ENCODE measurements around the gene UCK1.
"Not testable (repeated sequence)": the region's sequence is repeated elsewhere in the genome, so short reads cannot be mapped to it uniquely, and the experiment has no call there.

Gene UCK1

GRCh38 chr9:131516930-131517329 is 14.1 kb downstream of the UCK1 start:
- no peak overlapping the region for H3K9ac ChIP-seq (ENCODE audit: low read length)
- no peak for TF ChIP-seq EZH2 (optimal IDR thresholded peaks at IDR 0.05; ENCODE audit: low read depth, low read length)
- TF ChIP-seq EZH2phosphoT487 (IDR thresholded peaks at IDR 0.05; ENCODE audit: low read length) = no peak
- TF ChIP-seq CTCF (IDR thresholded peaks at IDR 0.05; ENCODE audit: low read length) = no peak
- no peak for DNase-seq
- no peaks in the 10 kb centered on the region for H3K4me1 ChIP-seq (ENCODE audit: low read length)
- no peak overlapping the region for H3K4me2 ChIP-seq (ENCODE audit: low read depth, low read length)
- H3K27me3 ChIP-seq (replicated peaks; ENCODE audit: insufficient read depth, low read length) = no peaks in the 10 kb centered on the region
- no peak overlapping the region for H2AFZ ChIP-seq (ENCODE audit: low read length)
- H3K4me3 ChIP-seq (ENCODE audit: low read length) = no peak overlapping the region
- peaks cover 10% of the 10 kb centered on the region; the same call in 1 of the 2 replicates for H3K36me3 ChIP-seq (replicated peaks; ENCODE audit: insufficient read depth, low read length)
- H4K20me1 ChIP-seq (ENCODE audit: insufficient read depth, low read length) = no peaks in the 10 kb centered on the region
- no peaks in the 10 kb centered on the region for H3K9me2 ChIP-seq (replicated peaks; ENCODE audit: insufficient read depth, low read length)
- no peak overlapping the region for H3K27ac ChIP-seq (ENCODE audit: low read length)
- H3K9me3 ChIP-seq (replicated peaks; ENCODE audit: insufficient read depth, low read length) = no peaks in the 10 kb centered on the region
- no peaks in the 10 kb centered on the region for H3F3A ChIP-seq (ENCODE audit: insufficient read depth, low read length)
- H3K79me2 ChIP-seq (ENCODE audit: low read length) = no peaks in the 10 kb centered on the region

GRCh38 chr9:131516100-131516499 is 15.0 kb downstream of the UCK1 start:
- no peak overlapping the region for H3K27ac ChIP-seq (ENCODE audit: low read length)
- H2AFZ ChIP-seq (ENCODE audit: low read length) = no peak overlapping the region
- no peaks in the 10 kb centered on the region for H3K4me1 ChIP-seq (ENCODE audit: low read length)
- H3K9me2 ChIP-seq (replicated peaks; ENCODE audit: insufficient read depth, low read length) = no peaks in the 10 kb centered on the region
- no peak overlapping the region for H3K9ac ChIP-seq (ENCODE audit: low read length)
- H3K9me3 ChIP-seq (replicated peaks; ENCODE audit: insufficient read depth, low read length) = no peaks in the 10 kb centered on the region
- peaks cover 10% of the 10 kb centered on the region for H3K36me3 ChIP-seq (replicated peaks; ENCODE audit: insufficient read depth, low read length)
- no peak for DNase-seq
- no peaks in the 10 kb centered on the region for H4K20me1 ChIP-seq (ENCODE audit: insufficient read depth, low read length)
- H3K4me3 ChIP-seq (ENCODE audit: low read length) = no peak overlapping the region
- no peaks in the 10 kb centered on the region for H3K79me2 ChIP-seq (ENCODE audit: low read length)
- H3F3A ChIP-seq (ENCODE audit: insufficient read depth, low read length) = no peaks in the 10 kb centered on the region
- H3K27me3 ChIP-seq (replicated peaks; ENCODE audit: insufficient read depth, low read length) = no peaks in the 10 kb centered on the region
- TF ChIP-seq EZH2 (optimal IDR thresholded peaks at IDR 0.05; ENCODE audit: low read depth, low read length) = no peak
- no peak for TF ChIP-seq CTCF (IDR thresholded peaks at IDR 0.05; ENCODE audit: low read length)
- TF ChIP-seq EZH2phosphoT487 (IDR thresholded peaks at IDR 0.05; ENCODE audit: low read length) = no peak
- no peak overlapping the region for H3K4me2 ChIP-seq (ENCODE audit: low read depth, low read length)

- not testable (repeated sequence) for H3K79me2 ChIP-seq (ENCODE audit: low read length)
Observed at GRCh38 chr9:131515559-131516031, 15.5 kb downstream of the UCK1 start.

GRCh38 chr9:131513177-131513576 is 17.9 kb downstream of the UCK1 start:
- Histone ChIP-seq H3K9me2 (replicated peaks; ENCODE audit: insufficient read depth, low read length) (no peaks in the 10 kb centered on the region), H4K20me1 (ENCODE audit: insufficient read depth, low read length) (no peaks in the 10 kb centered on the region), H3K4me2 (ENCODE audit: low read depth, low read length) (no peak overlapping the region), H2AFZ (ENCODE audit: low read length) (no peak overlapping the region), H3K4me1 (ENCODE audit: low read length) (no peaks in the 10 kb centered on the region), H3K9ac (ENCODE audit: low read length) (no peak overlapping the region), H3K27me3 (replicated peaks; ENCODE audit: insufficient read depth, low read length) (no peaks in the 10 kb centered on the region), H3K36me3 (replicated peaks; ENCODE audit: insufficient read depth, low read length) (peaks cover 3% of the 10 kb centered on the region), H3K27ac (ENCODE audit: low read length) (no peak overlapping the region), H3F3A (ENCODE audit: insufficient read depth, low read length) (no peaks in the 10 kb centered on the region), H3K79me2 (ENCODE audit: low read length) (no peaks in the 10 kb centered on the region), H3K4me3 (ENCODE audit: low read length) (no peak overlapping the region), H3K9me3 (replicated peaks; ENCODE audit: insufficient read depth, low read length) (no peaks in the 10 kb centered on the region)
- TF ChIP-seq CTCF (IDR thresholded peaks at IDR 0.05; ENCODE audit: low read length) (no peak), EZH2phosphoT487 (IDR thresholded peaks at IDR 0.05; ENCODE audit: low read length) (no peak), EZH2 (optimal IDR thresholded peaks at IDR 0.05; ENCODE audit: low read depth, low read length) (no peak)
- no peak for DNase-seq

More at GRCh38 chr9:131515559-131516031, 15.5 kb downstream of the UCK1 start:
- not testable (repeated sequence) for DNase-seq; H3K9me3 ChIP-seq (replicated peaks; ENCODE audit: insufficient read depth, low read length); H3F3A ChIP-seq (ENCODE audit: insufficient read depth, low read length); H3K4me2 ChIP-seq (ENCODE audit: low read depth, low read length); H3K4me3 ChIP-seq (ENCODE audit: low read length); H3K4me1 ChIP-seq (ENCODE audit: low read length); H3K9me2 ChIP-seq (replicated peaks; ENCODE audit: insufficient read depth, low read length); H4K20me1 ChIP-seq (ENCODE audit: insufficient read depth, low read length); H2AFZ ChIP-seq (ENCODE audit: low read length); H3K9ac ChIP-seq (ENCODE audit: low read length); H3K27me3 ChIP-seq (replicated peaks; ENCODE audit: insufficient read depth, low read length); H3K27ac ChIP-seq (ENCODE audit: low read length)
- H3K36me3 ChIP-seq (replicated peaks; ENCODE audit: insufficient read depth, low read length) = peaks cover 10% of the 10 kb centered on the region

Data from MM.1S (cell line).